ENCODE measurements around the gene SPARC. TPM values are rescaled to one million over a fixed set of nuclear protein-coding genes. Genes with fewer than 3 reads are reported as not detected.

The SPARC gene
- total RNA-seq, 1 donor from 2014 or later, result 9,466 TPM

- H3K36me3 Mint-ChIP-seq (ENCODE audit: unreplicated experiment), result peaks cover 10% of the 10 kb centered on the region
- H3K4me3 Mint-ChIP-seq (ENCODE audit: unreplicated experiment), result no peak overlapping the region
- H3K27me3 Mint-ChIP-seq (ENCODE audit: unreplicated experiment), result no peaks in the 10 kb centered on the region
- H3K27ac Mint-ChIP-seq (ENCODE audit: unreplicated experiment), result no peak overlapping the region
- no peak for TF ChIP-seq CTCF (IDR thresholded peaks at IDR 0.05)
- no peak for DNase-seq (ENCODE audit: extremely low spot score, unreplicated experiment)
- peaks cover 34% of the 10 kb centered on the region for H3K4me1 Mint-ChIP-seq (ENCODE audit: unreplicated experiment)
- H3K9me3 Mint-ChIP-seq (ENCODE audit: unreplicated experiment), result no peaks in the 10 kb centered on the region
Observed at GRCh38 chr5:151688436-151688835, 1.7 kb upstream of the SPARC start.

GRCh38 chr5:151685749-151686673, 704 bp downstream of the SPARC start:
- Mint-ChIP-seq H3K4me1 (ENCODE audit: unreplicated experiment) (peaks cover 48% of the 10 kb centered on the region), H3K9me3 (ENCODE audit: unreplicated experiment) (no peaks in the 10 kb centered on the region), H3K36me3 (ENCODE audit: unreplicated experiment) (peaks cover 21% of the 10 kb centered on the region), H3K4me3 (ENCODE audit: unreplicated experiment) (peak overlapping the region; percentile 95), H3K27me3 (ENCODE audit: unreplicated experiment) (no peaks in the 10 kb centered on the region), H3K27ac (ENCODE audit: unreplicated experiment) (peak overlapping the region; percentile 99)
- TF ChIP-seq CTCF (IDR thresholded peaks at IDR 0.05), result no peak
- no peak for DNase-seq (ENCODE audit: extremely low spot score, unreplicated experiment)

GRCh38 chr5:151684690-151685361, 1.9 kb downstream of the SPARC start:
- Mint-ChIP-seq H3K9me3 (ENCODE audit: unreplicated experiment) (no peaks in the 10 kb centered on the region), H3K4me3 (ENCODE audit: unreplicated experiment) (peak overlapping the region; percentile 95), H3K4me1 (ENCODE audit: unreplicated experiment) (peaks cover 59% of the 10 kb centered on the region), H3K27ac (ENCODE audit: unreplicated experiment) (peak overlapping the region; percentile 99), H3K36me3 (ENCODE audit: unreplicated experiment) (peaks cover 22% of the 10 kb centered on the region), H3K27me3 (ENCODE audit: unreplicated experiment) (no peaks in the 10 kb centered on the region)
- peak; percentile 59 for TF ChIP-seq CTCF (IDR thresholded peaks at IDR 0.05)
- DNase-seq (ENCODE audit: extremely low spot score, unreplicated experiment), result peak; percentile 90

GRCh38 chr5:151683986-151684588, 2.6 kb downstream of the SPARC start:
- no peak for DNase-seq (ENCODE audit: extremely low spot score, unreplicated experiment)
- no peak for TF ChIP-seq CTCF (IDR thresholded peaks at IDR 0.05)
- H3K4me1 Mint-ChIP-seq (ENCODE audit: unreplicated experiment), result peaks cover 66% of the 10 kb centered on the region
- H3K4me3 Mint-ChIP-seq (ENCODE audit: unreplicated experiment), result peak overlapping the region; percentile 95
- no peaks in the 10 kb centered on the region for H3K27me3 Mint-ChIP-seq (ENCODE audit: unreplicated experiment)
- peaks cover 25% of the 10 kb centered on the region for H3K36me3 Mint-ChIP-seq (ENCODE audit: unreplicated experiment)
- no peaks in the 10 kb centered on the region for H3K9me3 Mint-ChIP-seq (ENCODE audit: unreplicated experiment)
- H3K27ac Mint-ChIP-seq (ENCODE audit: unreplicated experiment), result peak overlapping the region; percentile 99

All from osteocyte (in vitro differentiated cells).